HG02610 (cell line): ENCODE measurements around the gene CLASP1.

Experiments used
- ATAC-seq: cut with Tn5 transposase; IDR thresholded peaks from one replicate; pipeline ENCODE4 v1.9.1; 2021; ENCODE audit warnings: mild to moderate bottlenecking, moderate library complexity; ENCODE audit not compliant: unreplicated experiment

The CLASP1 gene

DNA sequence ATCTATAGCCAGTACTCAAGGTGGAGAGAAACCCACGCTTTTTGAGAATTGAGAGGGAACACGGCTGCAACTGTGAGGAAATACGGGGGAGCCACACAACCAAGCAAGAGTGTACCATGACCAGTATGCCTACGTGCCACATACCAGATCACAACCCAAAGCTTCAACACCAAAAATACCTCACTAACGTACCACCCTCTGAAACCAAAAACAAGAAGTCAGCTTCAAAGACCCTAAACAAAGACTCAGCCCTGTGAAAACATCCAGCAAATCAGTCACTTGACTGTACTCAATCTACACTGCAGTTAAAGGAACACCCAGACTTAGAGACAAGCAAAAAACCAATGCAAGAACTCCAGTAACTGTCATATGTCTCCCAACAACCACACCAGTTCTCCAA, 101.6 kb downstream of the CLASP1 start:
- ATAC-seq = no peak

GRCh38 chr2:121545913-121546312, 103.3 kb downstream of the CLASP1 start:
- ATAC-seq = no peak

- no peak for ATAC-seq
Observed at GRCh38 chr2:121545257-121545656, 104.0 kb downstream of the CLASP1 start.

- no peak for ATAC-seq
Observed at GRCh38 chr2:121541495-121541894, 107.8 kb downstream of the CLASP1 start.

GRCh38 chr2:121539750-121540469, 109.4 kb downstream of the CLASP1 start:
- ATAC-seq = no peak

- no peak for ATAC-seq
Observed at GRCh38 chr2:121536850-121537557, 112.3 kb downstream of the CLASP1 start.

GRCh38 chr2:121536347-121536746, 112.9 kb downstream of the CLASP1 start:
- no peak for ATAC-seq

DNA sequence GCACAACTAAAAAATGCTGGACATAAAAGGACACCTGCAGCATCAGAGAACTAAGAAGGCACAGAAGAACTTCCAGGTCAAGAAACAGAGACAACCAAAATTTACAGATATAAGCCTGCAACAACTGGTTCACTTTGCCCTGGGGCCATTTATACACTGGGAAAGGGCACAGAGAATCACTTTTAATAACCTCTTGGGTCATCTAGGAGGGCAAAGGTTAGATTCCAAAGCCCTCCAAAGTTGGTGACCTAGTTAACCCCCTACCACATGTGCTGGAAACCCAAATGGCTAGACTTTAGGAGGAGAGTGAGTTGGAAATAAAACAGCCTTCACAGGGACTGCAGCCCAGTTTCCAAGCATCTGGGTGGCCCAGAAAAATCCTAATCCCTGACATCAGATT, 115.3 kb downstream of the CLASP1 start:
- no peak for ATAC-seq

GRCh38 chr2:121532894-121533293, 116.4 kb downstream of the CLASP1 start:
- no peak for ATAC-seq

DNA sequence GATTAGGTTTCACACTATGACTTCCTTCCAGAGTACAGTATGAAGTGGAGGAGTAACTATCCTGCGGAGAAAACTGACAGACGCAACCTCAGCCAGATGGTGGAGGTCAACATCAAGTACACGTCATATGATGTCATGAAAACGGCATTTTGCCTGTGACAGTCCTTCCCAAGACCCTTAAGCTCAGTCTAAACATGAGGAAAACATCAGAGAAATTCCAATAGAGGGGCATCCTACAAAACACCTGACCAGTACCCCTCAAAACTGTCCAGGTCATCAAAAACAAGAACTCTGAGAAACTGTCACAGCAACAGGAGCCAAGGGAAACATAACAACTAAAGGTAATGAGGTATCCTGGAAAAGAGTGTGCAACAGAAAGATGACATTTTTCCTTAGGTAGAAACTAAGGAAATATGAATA, 116.9 kb downstream of the CLASP1 start:
- ATAC-seq = no peak

DNA sequence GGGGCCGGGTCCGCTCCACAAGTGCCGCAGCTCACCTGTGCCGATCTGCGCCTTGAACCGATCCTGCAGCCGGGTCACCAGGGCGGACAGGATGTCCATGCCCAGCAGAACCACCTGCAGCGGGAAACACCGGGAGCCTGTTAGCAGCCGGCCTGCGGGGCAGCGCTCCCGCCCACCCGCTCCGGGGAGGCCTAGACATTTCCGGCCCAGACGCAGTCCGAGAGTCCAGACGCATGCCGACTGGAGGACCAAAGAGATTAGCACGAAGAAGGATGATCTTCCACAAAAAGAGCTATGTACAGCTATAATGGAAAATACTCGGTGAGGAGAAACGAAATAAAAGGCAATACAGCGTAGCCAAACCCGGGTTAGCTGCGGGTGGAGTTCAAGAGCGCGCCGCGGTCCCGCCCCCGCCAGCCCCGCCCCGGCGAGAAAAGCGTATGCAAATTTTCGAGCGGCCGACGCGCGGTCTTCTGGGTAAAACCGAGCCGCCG, 119.0 kb downstream of the CLASP1 start:
- peak; percentile 55 for ATAC-seq

DNA sequence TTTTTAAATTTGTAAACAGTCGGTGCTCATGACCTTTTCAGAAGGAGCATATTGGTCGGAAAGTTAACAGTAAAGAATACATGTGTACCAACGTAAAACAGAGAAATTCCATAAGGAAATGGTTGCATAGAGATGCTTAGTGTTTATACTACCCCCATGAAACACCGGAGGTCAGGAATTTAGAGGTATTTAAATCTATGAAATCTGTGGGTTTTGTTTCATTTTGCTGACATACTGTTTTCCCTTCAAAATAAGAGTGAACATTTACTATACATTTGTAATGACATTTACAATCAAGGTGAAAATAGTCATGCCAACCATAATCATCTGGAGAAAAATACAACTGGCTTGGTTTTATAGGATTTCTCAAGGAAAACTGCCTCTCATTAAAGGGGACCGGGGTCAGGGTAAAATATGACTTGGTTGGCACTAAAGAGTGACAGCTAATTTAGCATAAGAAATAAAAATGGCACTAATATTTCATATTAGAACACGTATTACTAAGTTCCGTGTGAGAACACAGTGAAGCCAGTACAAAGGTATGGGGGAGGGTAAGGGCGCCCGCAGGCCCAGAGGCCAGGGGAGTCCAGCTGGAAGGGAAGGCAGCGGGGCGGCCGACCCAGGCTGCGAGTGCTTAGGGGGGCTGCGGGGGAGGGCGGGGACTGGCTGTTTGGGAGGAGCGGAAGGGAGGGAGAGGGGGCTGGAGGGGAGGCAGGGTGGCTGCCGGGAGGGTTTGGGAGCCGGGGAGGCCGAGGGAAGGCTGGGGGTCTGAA, 119.6 kb downstream of the CLASP1 start:
- ATAC-seq = peak; percentile 0

DNA sequence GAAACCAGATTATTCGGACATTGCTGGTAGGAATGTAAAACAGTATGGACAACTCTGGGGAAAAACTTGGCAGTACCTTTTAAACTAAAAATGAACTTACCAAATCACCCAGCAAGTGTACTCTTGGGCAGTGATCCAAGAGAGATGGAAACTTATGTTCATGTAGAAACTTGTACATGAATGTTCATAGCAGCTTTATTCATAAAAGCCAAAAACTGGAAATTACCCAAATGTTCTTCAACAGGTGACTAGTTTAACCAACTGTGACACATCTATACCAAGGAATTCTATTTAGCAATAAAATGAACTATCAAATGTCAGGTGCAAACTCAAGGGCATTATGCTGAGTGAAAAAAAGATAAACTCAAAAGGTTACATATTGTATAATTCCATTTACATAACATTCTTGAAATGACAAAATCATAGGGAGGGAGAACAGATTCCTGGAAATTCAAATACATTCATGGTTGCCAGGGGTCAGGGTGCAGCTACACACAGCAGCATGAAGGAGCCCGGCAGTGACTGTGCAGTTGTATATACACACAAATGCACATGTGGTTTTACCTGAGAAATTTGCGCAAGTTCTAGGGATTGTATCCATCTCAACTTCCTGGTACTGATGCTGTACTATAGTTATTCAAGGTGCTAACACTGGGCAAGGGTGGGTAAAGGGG, 122.1 kb downstream of the CLASP1 start:
- no peak for ATAC-seq

GRCh38 chr2:121524685-121525425, 124.4 kb downstream of the CLASP1 start:
- ATAC-seq = no peak

- no peak for ATAC-seq
Observed at GRCh38 chr2:121521359-121521758, 127.9 kb downstream of the CLASP1 start.

GRCh38 chr2:121520641-121520994, 128.6 kb downstream of the CLASP1 start:
- ATAC-seq = no peak

DNA sequence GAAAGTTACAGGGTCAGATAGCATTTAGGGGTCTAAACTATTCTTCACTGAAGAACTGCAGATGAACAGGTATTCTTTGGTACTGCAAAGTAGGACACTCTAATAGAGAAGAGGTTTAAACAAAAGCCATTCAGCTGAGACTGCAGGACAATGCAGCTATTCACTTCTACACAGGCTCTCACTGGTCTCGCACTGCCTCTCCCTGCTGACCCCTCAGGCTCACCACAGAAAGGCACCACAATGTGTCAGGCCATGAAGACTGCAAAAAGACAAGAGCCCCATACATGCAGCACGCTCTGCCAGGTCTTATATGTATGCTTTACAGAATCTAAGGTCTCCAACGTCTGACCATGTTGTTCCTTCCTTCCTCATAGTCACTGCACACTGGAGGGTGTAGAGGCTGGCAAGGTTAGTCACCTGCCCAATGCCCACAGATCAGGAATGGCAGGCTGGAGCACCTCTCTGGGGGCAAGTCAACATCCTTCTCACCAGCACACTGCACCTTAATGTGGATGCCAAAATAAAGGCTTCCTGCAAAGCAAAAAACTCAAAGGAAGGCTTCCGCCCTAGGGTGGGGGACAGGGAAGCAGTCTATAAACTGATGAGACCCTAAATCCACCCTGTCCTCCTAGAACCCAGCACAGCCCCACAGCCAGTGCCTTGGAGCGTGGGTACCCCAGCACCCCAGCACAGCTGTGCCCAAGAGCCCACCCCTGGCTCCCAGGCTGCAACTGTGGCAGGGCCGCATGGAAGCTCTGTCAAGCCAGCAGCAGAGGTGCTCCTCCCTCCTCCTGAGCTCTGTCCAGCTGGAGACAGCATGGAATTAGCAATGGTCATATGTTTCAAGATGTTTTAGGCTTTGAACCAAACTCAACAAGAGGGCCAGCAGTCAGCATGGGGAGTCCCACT, 129.3 kb downstream of the CLASP1 start:
- ATAC-seq = no peak

GRCh38 chr2:121519153-121519552, 130.1 kb downstream of the CLASP1 start:
- ATAC-seq = no peak

GRCh38 chr2:121513597-121514333, 135.5 kb downstream of the CLASP1 start:
- no peak for ATAC-seq
